Left forelimb (tissue), 1 donor: ENCODE results near the gene CD99.
"Not testable (repeated sequence)": the region's sequence is repeated elsewhere in the genome, so short reads cannot be mapped to it uniquely, and the experiment has no call there.

ENCODE experiments used
- DNase-seq: peaks from one replicate; pipeline ENCODE4 v3.0.0-alpha.2; 2018; ENCODE audit warnings: low spot score

Gene CD99

GRCh38 chrX:2675657-2676200 lies 15.4 kb upstream of the CD99 start:
- DNase-seq: not testable (repeated sequence)

GRCh38 chrX:2676794-2677675 lies 14.1 kb upstream of the CD99 start:
- DNase-seq: no peak

- peak; percentile 73 for DNase-seq
Measured at GRCh38 chrX:2677764-2678163, 13.3 kb upstream of the CD99 start.

GRCh38 chrX:2678583-2678982 lies 12.5 kb upstream of the CD99 start:
- no peak for DNase-seq

- no peak for DNase-seq
Measured at GRCh38 chrX:2679534-2680485, 11.3 kb upstream of the CD99 start.

GRCh38 chrX:2680486-2681348 lies 10.4 kb upstream of the CD99 start:
- no peak for DNase-seq

- no peak for DNase-seq
Measured at GRCh38 chrX:2682565-2683177, 8.4 kb upstream of the CD99 start.

GRCh38 chrX:2684256-2684655 lies 6.8 kb upstream of the CD99 start:
- no peak for DNase-seq

GRCh38 chrX:2685886-2686285 lies 5.2 kb upstream of the CD99 start:
- DNase-seq: no peak

- no peak for DNase-seq
Measured at GRCh38 chrX:2689773-2690666, 1.1 kb upstream of the CD99 start.

- peak; percentile 83 for DNase-seq
Measured at GRCh38 chrX:2691543-2692220, 587 bp downstream of the CD99 start.

- DNase-seq: no peak
Measured at GRCh38 chrX:2692221-2693112, 1.4 kb downstream of the CD99 start.

- DNase-seq: no peak
Measured at GRCh38 chrX:2693113-2694002, 2.3 kb downstream of the CD99 start.

- DNase-seq: no peak
Measured at GRCh38 chrX:2694914-2695267, 3.8 kb downstream of the CD99 start.

- no peak for DNase-seq
Measured at GRCh38 chrX:2696698-2697215, 5.7 kb downstream of the CD99 start.

GRCh38 chrX:2697306-2697705 lies 6.2 kb downstream of the CD99 start:
- no peak for DNase-seq

- no peak for DNase-seq
Measured at GRCh38 chrX:2697741-2698299, 6.7 kb downstream of the CD99 start.
